ENCODE data around the gene MYO3B. TPM values are rescaled to one million over a fixed set of nuclear protein-coding genes. Genes with fewer than 3 reads are reported as not detected.
A peak's percentile ranks its signal among the peaks of the same experiment; 100 is the strongest.
"Not testable (repeated sequence)": the region's sequence is repeated elsewhere in the genome, so short reads cannot be mapped to it uniquely, and the experiment has no call there.

The MYO3B gene
- total RNA-seq, 2 donors from 2014 or later: 0.31 TPM; not detected in 1

DNA sequence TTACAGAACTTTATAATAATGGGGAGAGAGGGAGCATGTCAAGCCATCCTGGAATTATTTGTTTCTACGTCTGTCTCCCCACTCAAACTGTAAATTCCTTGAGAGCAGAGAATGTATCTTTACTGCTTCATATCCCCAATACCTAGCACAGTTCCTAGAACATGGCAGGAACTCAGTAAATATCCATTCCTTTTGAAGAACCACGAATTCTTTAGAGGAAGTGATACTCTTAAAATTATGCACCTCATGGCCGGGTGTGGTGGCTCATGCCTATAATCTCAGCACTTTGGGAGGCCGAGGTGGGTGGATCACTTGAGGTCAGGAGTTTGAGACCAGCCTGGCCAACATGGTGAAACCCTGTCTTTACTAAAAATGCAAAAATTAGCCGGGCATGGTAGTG is 171.3 kb downstream of the MYO3B start:
- H3K4me3 Mint-ChIP-seq; H3K4me1 Mint-ChIP-seq (ENCODE audit: low read depth in 2 of 2); H3K9me3 Mint-ChIP-seq; DNase-seq (ENCODE audit: low spot score); ATAC-seq; H3K36me3 Mint-ChIP-seq; H3K27ac Mint-ChIP-seq: not testable (repeated sequence)
- H3K27me3 Mint-ChIP-seq: peaks cover 0 to 15% of the 10 kb centered on the region in 2 donors

- no peak overlapping the region for H3K27ac Mint-ChIP-seq
- peaks cover 5 to 8% of the 10 kb centered on the region in 2 donors for H3K4me1 Mint-ChIP-seq (ENCODE audit: low read depth in 2 of 2)
- peaks cover 0 to 15% of the 10 kb centered on the region in 2 donors for H3K27me3 Mint-ChIP-seq
- H3K4me3 Mint-ChIP-seq: no peak overlapping the region
- no peaks in the 10 kb centered on the region for H3K36me3 Mint-ChIP-seq
- no peak for ATAC-seq
- DNase-seq (ENCODE audit: low spot score): no peak
- no peaks in the 10 kb centered on the region for H3K9me3 Mint-ChIP-seq
Observed at GRCh38 chr2:170350929-170351826, 173.2 kb downstream of the MYO3B start.

DNA sequence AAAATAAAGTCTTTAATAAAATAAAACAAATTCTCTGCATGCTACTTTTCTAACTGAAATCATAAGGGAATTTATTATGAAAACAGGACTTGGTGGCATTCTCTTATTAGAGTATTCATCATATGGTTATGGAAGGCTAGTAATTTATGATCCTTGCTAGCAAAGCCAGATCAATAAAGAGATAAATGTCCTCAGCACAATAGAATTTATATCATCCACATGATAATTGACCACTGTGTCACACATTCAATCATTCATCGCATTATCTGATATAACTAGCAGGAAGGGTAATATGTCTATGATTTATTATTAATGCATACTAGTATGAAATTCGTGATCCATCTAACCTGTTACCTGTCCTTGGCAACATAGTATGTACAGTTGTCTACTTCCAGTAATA is 175.8 kb downstream of the MYO3B start:
- no peak for ATAC-seq
- Mint-ChIP-seq H3K27ac (peak overlapping the region in 1 of 2 donors; percentile 14), H3K4me3 (no peak overlapping the region), H3K27me3 (peaks cover 0 to 15% of the 10 kb centered on the region in 2 donors), H3K4me1 (ENCODE audit: low read depth in 2 of 2) (peaks cover 5 to 8% of the 10 kb centered on the region in 2 donors), H3K9me3 (no peaks in the 10 kb centered on the region), H3K36me3 (no peaks in the 10 kb centered on the region)
- DNase-seq (ENCODE audit: low spot score): no peak

GRCh38 chr2:170354388-170354787 is 176.4 kb downstream of the MYO3B start:
- Mint-ChIP-seq H3K4me3 (no peak overlapping the region), H3K9me3 (no peaks in the 10 kb centered on the region), H3K27me3 (peaks cover 0 to 15% of the 10 kb centered on the region in 2 donors), H3K4me1 (ENCODE audit: low read depth in 2 of 2) (peaks cover 5 to 8% of the 10 kb centered on the region in 2 donors), H3K36me3 (no peaks in the 10 kb centered on the region), H3K27ac (peak overlapping the region in 1 of 2 donors; percentile 14)
- no peak for DNase-seq (ENCODE audit: low spot score)
- no peak for ATAC-seq

- Mint-ChIP-seq H3K4me1 (ENCODE audit: low read depth in 2 of 2) (peaks cover 5 to 8% of the 10 kb centered on the region in 2 donors), H3K36me3 (no peaks in the 10 kb centered on the region), H3K27ac (no peak overlapping the region), H3K9me3 (no peaks in the 10 kb centered on the region), H3K27me3 (peaks cover 0 to 10% of the 10 kb centered on the region in 2 donors), H3K4me3 (no peak overlapping the region)
- DNase-seq (ENCODE audit: low spot score) (no peak), ATAC-seq (no peak)
Observed at GRCh38 chr2:170354855-170355780, 177.2 kb downstream of the MYO3B start.

DNA sequence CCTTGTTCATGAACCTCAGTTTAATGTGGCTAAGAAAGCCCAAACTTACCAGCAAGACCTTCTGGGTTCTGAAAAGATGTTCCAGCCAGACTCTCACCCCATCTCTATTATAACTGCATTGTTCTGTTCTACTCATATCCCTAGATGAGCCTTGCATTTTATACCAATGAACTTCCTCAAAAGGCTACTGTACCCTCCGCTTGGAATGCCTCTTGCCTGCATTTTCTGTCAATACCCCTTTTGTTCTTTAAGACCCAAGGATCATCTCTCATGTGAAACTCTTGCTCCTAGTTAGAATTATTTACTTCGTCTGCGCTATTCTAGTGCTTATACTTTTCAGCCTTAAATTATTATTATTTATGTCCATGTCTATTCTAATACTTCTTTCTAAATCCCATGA is 181.5 kb downstream of the MYO3B start:
- ATAC-seq: no peak
- no peak overlapping the region for H3K27ac Mint-ChIP-seq
- H3K4me3 Mint-ChIP-seq: no peak overlapping the region
- no peaks in the 10 kb centered on the region for H3K9me3 Mint-ChIP-seq
- peaks cover 0 to 3% of the 10 kb centered on the region in 2 donors for H3K27me3 Mint-ChIP-seq
- no peak for DNase-seq (ENCODE audit: low spot score)
- no peaks in the 10 kb centered on the region for H3K36me3 Mint-ChIP-seq
- H3K4me1 Mint-ChIP-seq (ENCODE audit: low read depth in 2 of 2): peaks cover 0 to 8% of the 10 kb centered on the region in 2 donors

DNA sequence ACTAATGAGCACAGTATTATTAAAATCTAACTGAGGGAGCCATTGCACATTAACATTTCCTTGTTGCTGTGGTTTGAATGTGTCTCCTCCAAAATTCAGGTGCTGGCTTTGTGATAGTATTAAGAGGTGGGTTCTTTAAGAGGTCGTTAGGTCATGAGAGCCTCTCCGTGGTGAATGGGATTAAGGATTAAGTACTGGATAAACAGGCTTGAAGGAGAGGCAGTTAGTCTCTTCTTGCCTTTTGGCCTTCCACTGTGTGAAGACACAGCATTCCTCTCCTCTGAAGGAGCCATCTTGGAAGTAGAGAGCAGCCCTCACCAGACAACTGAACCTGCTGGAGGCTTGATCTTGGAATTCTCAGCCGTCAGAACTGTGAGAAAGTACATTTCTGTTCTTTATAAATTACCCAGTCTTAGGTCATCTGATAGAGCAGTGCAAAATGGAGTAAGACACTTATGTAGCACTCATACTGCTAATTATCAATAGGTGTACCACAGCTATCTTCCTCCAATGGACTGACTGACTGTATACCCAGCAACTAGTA is 182.7 kb downstream of the MYO3B start:
- DNase-seq (ENCODE audit: low spot score) (no peak), ATAC-seq (peak in 1 of 2 donors; percentile 43)
- peaks cover 0 to 5% of the 10 kb centered on the region in 2 donors for H3K4me1 Mint-ChIP-seq (ENCODE audit: low read depth in 2 of 2)
- H3K27ac Mint-ChIP-seq: no peak overlapping the region
- no peaks in the 10 kb centered on the region for H3K9me3 Mint-ChIP-seq
- H3K27me3 Mint-ChIP-seq: peaks cover 8 to 12% of the 10 kb centered on the region in 2 donors
- no peak overlapping the region for H3K4me3 Mint-ChIP-seq
- H3K36me3 Mint-ChIP-seq: no peaks in the 10 kb centered on the region

DNA sequence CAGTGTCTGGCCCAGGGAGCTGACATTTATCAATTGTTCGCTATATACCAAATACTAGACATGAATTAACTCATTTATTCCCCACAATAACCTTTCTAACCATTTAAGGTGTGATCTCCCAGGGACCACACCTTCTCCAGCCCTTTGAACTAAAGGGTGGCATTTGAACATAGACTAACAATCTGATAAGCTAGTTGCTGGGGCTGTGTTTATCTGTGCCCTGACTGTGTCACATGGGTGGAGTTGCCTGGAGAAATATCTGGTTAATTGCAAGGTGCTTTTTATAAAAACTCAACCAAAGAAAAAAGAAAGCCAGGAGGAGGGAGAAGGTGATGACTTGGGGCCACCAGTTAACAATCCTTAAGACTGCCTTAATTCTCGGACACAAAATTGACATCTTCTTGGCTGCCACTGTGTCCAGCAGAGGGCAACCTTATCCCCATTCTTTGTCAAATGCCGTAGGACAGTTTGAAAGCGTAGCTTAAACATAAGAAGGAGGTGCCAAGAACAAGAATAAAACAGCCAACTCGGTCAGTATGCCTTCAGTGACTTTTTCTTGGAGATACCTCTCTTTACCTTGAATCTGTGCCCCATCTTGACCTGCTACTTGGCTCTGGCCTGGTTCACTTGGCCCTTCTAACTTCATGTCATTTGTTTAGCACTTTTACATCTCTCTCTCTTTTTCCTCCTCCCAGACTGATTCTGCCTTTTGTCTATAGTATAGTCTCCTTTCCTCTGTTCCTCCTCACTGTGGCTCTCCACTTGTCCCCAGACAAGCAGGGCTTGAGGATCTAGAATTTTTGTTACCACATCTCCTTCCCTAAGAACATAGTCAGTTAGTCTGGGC is 183.4 kb downstream of the MYO3B start:
- peak; percentile 64 for DNase-seq (ENCODE audit: low spot score)
- peaks cover 9 to 14% of the 10 kb centered on the region in 2 donors for H3K27me3 Mint-ChIP-seq
- no peaks in the 10 kb centered on the region for H3K36me3 Mint-ChIP-seq
- no peaks in the 10 kb centered on the region for H3K9me3 Mint-ChIP-seq
- H3K27ac Mint-ChIP-seq: no peak overlapping the region
- H3K4me3 Mint-ChIP-seq: no peak overlapping the region
- peaks cover 0 to 4% of the 10 kb centered on the region in 2 donors for H3K4me1 Mint-ChIP-seq (ENCODE audit: low read depth in 2 of 2)
- ATAC-seq: peak; percentile 65 to 68

- peaks cover 0 to 4% of the 10 kb centered on the region in 2 donors for H3K4me1 Mint-ChIP-seq (ENCODE audit: low read depth in 2 of 2)
- DNase-seq (ENCODE audit: low spot score) (no peak), ATAC-seq (no peak)
- H3K27ac Mint-ChIP-seq: no peak overlapping the region
- no peak overlapping the region for H3K4me3 Mint-ChIP-seq
- no peaks in the 10 kb centered on the region for H3K36me3 Mint-ChIP-seq
- H3K27me3 Mint-ChIP-seq: peaks cover 18 to 21% of the 10 kb centered on the region in 2 donors
- H3K9me3 Mint-ChIP-seq: no peaks in the 10 kb centered on the region
Observed at GRCh38 chr2:170362313-170362870, 184.4 kb downstream of the MYO3B start.

- H3K27me3 Mint-ChIP-seq: peaks cover 21 to 22% of the 10 kb centered on the region in 2 donors
- no peak overlapping the region for H3K4me3 Mint-ChIP-seq
- DNase-seq (ENCODE audit: low spot score) (no peak), ATAC-seq (no peak)
- no peaks in the 10 kb centered on the region for H3K9me3 Mint-ChIP-seq
- H3K4me1 Mint-ChIP-seq (ENCODE audit: low read depth in 2 of 2): peaks cover under 1 to 4% of the 10 kb centered on the region in 2 donors
- no peaks in the 10 kb centered on the region for H3K36me3 Mint-ChIP-seq
- no peak overlapping the region for H3K27ac Mint-ChIP-seq
Observed at GRCh38 chr2:170362871-170363631, 185.1 kb downstream of the MYO3B start.

DNA sequence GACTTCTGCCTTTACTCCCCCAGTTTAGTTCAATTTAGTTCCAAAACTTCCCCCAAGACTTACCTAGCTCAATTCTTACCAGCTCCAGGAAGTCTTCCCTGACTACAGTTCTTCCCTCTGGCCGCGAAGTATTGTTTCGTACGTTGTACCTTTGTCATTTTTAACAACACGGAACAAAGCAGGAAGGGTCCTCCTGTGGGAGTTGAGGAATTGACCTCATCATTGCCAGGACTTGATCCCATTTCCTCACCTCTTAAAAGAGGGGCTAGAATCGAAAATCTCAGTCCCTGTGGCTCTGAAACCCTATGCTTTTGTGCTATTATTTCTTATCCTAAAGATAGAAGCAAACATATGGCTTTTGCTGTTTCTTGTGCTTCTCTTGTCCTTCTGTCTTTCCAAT is 187.1 kb downstream of the MYO3B start:
- Mint-ChIP-seq H3K36me3 (no peaks in the 10 kb centered on the region), H3K4me1 (ENCODE audit: low read depth in 2 of 2) (peaks cover 8 to 9% of the 10 kb centered on the region in 2 donors), H3K27ac (no peak overlapping the region), H3K27me3 (peaks cover 28 to 33% of the 10 kb centered on the region in 2 donors), H3K9me3 (no peaks in the 10 kb centered on the region), H3K4me3 (no peak overlapping the region)
- no peak for DNase-seq (ENCODE audit: low spot score)
- no peak for ATAC-seq

- Mint-ChIP-seq H3K27me3 (peaks cover 33 to 36% of the 10 kb centered on the region in 2 donors), H3K27ac (no peak overlapping the region), H3K4me1 (ENCODE audit: low read depth in 2 of 2) (peaks cover 8 to 9% of the 10 kb centered on the region in 2 donors), H3K9me3 (no peaks in the 10 kb centered on the region), H3K4me3 (no peak overlapping the region), H3K36me3 (no peaks in the 10 kb centered on the region)
- no peak for DNase-seq (ENCODE audit: low spot score)
- peak in 1 of 2 donors; percentile 48 for ATAC-seq
Observed at GRCh38 chr2:170365686-170366085, 187.7 kb downstream of the MYO3B start.

Data from natural killer cell treated with Interleukin-12 subunit alpha and Interleukin-12 subunit beta and Interleukin-15 and Interleukin-18, amount 100 ng/mL, for 72 hours (primary cell).